Neural progenitor cell (in vitro differentiated cells): ENCODE measurements around the gene RAMP1. TPM values are rescaled to one million over a fixed set of nuclear protein-coding genes. Genes with fewer than 3 reads are reported as not detected.
A peak's percentile ranks its signal among the peaks of the same experiment; 100 is the strongest.

Experiments
- DNase-seq: peaks from one replicate; pipeline ENCODE4 v3.0.0-alpha.2; 2016; ENCODE audit warnings: low spot score
- H2AFZ ChIP-seq: fragments of 200-600 bp; sonication (generic); replicated peaks from 2 replicates; pipeline ENCODE4 v1.6.1; 2016; ENCODE audit warnings: antibody characterized with exemption
- H3F3A ChIP-seq: fragments of 200-600 bp; sonication (generic); 2 replicates; pipeline ENCODE4 v1.6.1; 2016; ENCODE audit warnings: antibody characterized with exemption, low read depth
- H3K27ac ChIP-seq: fragments of 200-600 bp; sonication (generic); 2 replicates; pipeline ENCODE4 v1.5.1; 2016; ENCODE audit warnings: mild to moderate bottlenecking
- H3K27me3 ChIP-seq: fragments of 200-600 bp; sonication (generic); 2 replicates; pipeline ENCODE4 v1.6.1; 2016; ENCODE audit warnings: mild to moderate bottlenecking, moderate library complexity
- H3K36me3 ChIP-seq: fragments of 200-600 bp; sonication (generic); 2 replicates; pipeline ENCODE4 v1.5.1; 2016
- H3K4me1 ChIP-seq: fragments of 200-600 bp; sonication (generic); 2 replicates; pipeline ENCODE4 v1.6.1; 2016; ENCODE audit warnings: mixed run types
- H3K4me2 ChIP-seq: fragments of 200-600 bp; sonication (generic); 2 replicates; pipeline ENCODE4 v1.6.1; 2016
- H3K4me3 ChIP-seq: fragments of 200-600 bp; sonication (generic); 2 replicates; pipeline ENCODE4 v1.5.1; 2016
- H3K79me2 ChIP-seq: fragments of 200-600 bp; sonication (generic); 2 replicates; pipeline ENCODE4 v1.6.1; 2016; ENCODE audit warnings: low read depth
- H3K9ac ChIP-seq: fragments of 200-600 bp; sonication (generic); 2 replicates; pipeline ENCODE4 v1.6.1; 2016
- H3K9me3 ChIP-seq: fragments of 200-600 bp; sonication (generic); 2 replicates; pipeline ENCODE4 v1.5.1; 2016; ENCODE audit warnings: low read depth
- H4K20me1 ChIP-seq: fragments of 200-600 bp; sonication (generic); 2 replicates; pipeline ENCODE4 v1.6.1; 2016; ENCODE audit warnings: low read depth
- H3K27ac Mint-ChIP-seq: 3 replicates; pipeline ENCODE4 v1.8.0; 2021; ENCODE audit warnings: mixed read lengths
- H3K27me3 Mint-ChIP-seq: 2 replicates; pipeline ENCODE4 v1.8.0; 2022; ENCODE audit warnings: low read depth, mild to moderate bottlenecking, inconsistent platforms, moderate library complexity, mixed read lengths; ENCODE audit not compliant: insufficient read depth
- H3K36me3 Mint-ChIP-seq: 3 replicates; pipeline ENCODE4 v1.8.0; 2021; ENCODE audit warnings: mixed read lengths
- H3K4me1 Mint-ChIP-seq: 3 replicates; pipeline ENCODE4 v1.8.0; 2021; ENCODE audit warnings: mixed read lengths
- H3K4me3 Mint-ChIP-seq: 3 replicates; pipeline ENCODE4 v1.8.0; 2021; ENCODE audit warnings: mild to moderate bottlenecking, moderate library complexity, mixed read lengths
- H3K9me3 Mint-ChIP-seq: 3 replicates; pipeline ENCODE4 v1.8.0; 2020; ENCODE audit warnings: mixed read lengths
- EZH2 ChIP-seq: fragments of 200-600 bp; sonication (generic); IDR thresholded peaks from 2 replicates; pipeline ENCODE4 v1.6.1; 2017; ENCODE audit warnings: antibody characterized with exemption, mild to moderate bottlenecking, moderate library complexity
- EZH2phosphoT487 ChIP-seq: fragments of 200-600 bp; sonication (generic); IDR thresholded peaks from 2 replicates; pipeline ENCODE4 v1.6.1; 2017; ENCODE audit warnings: antibody characterized with exemption
- total RNA-seq: library from RNA; depleted of rRNA; stranded (reverse); fragments of >200 nt; gene quantifications from 2 replicates; pipeline ENCODE4 v1.2.3, GENCODE V29; 2015; ENCODE audit warnings: low replicate concordance
- TF ChIP-seq, protein P1 (sequence below): fragments of 200-600 bp; sonication (generic); IDR thresholded peaks from 2 replicates; pipeline ENCODE4 v1.5.1; 2017; ENCODE audit warnings: antibody characterized with exemption, mild to moderate bottlenecking

Gene RAMP1
- total RNA-seq, 1 donor from 2014 or later, result not detected

DNA sequence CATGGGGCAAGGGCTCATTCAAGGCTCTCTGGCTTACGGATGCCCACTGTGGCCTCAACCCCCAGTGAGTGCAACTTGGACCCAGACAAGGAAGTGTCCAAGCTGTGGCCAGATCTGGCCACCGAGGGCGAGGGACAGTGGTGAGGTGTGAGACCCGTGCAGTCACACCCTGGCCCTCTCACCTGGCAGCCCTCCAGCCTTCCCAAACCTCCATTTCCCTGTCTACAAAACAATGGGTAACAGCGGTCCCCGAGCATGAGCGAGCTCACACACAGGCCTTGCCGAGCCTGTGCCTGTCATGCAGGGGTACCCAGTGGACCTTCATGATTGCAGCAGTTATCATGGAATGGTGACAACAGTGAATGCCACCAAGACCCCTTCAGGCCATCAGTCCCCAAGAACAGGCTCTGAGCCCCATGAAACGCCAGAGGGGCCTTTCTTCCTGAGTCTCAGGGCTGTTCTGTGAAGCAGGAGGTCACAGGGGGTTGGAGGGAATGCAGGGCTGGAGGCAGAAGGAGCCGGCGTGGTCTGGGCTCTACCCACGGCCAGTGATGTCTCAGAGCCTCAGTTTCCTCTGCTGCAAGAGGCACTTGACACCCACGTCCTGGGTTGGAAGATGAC is 49.8 kb downstream of the RAMP1 start:
- Mint-ChIP-seq H3K27me3 (no peaks in the 10 kb centered on the region), H3K27ac (no peak overlapping the region), H3K36me3 (no peaks in the 10 kb centered on the region), H3K9me3 (peaks cover 15% of the 10 kb centered on the region), H3K4me3 (no peak overlapping the region), H3K4me1 (no peaks in the 10 kb centered on the region)
- Histone ChIP-seq H3K9me3 (no peaks in the 10 kb centered on the region), H2AFZ (no peak overlapping the region), H3K79me2 (no peaks in the 10 kb centered on the region), H3K36me3 (no peaks in the 10 kb centered on the region), H3F3A (no peaks in the 10 kb centered on the region), H4K20me1 (no peaks in the 10 kb centered on the region), H3K27ac (no peak overlapping the region), H3K4me3 (no peak overlapping the region), H3K4me1 (no peaks in the 10 kb centered on the region), H3K9ac (no peak overlapping the region), H3K4me2 (no peak overlapping the region), H3K27me3 (no peaks in the 10 kb centered on the region)
- TF ChIP-seq, protein P1, sequence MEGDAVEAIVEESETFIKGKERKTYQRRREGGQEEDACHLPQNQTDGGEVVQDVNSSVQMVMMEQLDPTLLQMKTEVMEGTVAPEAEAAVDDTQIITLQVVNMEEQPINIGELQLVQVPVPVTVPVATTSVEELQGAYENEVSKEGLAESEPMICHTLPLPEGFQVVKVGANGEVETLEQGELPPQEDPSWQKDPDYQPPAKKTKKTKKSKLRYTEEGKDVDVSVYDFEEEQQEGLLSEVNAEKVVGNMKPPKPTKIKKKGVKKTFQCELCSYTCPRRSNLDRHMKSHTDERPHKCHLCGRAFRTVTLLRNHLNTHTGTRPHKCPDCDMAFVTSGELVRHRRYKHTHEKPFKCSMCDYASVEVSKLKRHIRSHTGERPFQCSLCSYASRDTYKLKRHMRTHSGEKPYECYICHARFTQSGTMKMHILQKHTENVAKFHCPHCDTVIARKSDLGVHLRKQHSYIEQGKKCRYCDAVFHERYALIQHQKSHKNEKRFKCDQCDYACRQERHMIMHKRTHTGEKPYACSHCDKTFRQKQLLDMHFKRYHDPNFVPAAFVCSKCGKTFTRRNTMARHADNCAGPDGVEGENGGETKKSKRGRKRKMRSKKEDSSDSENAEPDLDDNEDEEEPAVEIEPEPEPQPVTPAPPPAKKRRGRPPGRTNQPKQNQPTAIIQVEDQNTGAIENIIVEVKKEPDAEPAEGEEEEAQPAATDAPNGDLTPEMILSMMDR, result no peak
- TF ChIP-seq EZH2 (no peak), EZH2phosphoT487 (no peak)
- DNase-seq, result no peak

DNA sequence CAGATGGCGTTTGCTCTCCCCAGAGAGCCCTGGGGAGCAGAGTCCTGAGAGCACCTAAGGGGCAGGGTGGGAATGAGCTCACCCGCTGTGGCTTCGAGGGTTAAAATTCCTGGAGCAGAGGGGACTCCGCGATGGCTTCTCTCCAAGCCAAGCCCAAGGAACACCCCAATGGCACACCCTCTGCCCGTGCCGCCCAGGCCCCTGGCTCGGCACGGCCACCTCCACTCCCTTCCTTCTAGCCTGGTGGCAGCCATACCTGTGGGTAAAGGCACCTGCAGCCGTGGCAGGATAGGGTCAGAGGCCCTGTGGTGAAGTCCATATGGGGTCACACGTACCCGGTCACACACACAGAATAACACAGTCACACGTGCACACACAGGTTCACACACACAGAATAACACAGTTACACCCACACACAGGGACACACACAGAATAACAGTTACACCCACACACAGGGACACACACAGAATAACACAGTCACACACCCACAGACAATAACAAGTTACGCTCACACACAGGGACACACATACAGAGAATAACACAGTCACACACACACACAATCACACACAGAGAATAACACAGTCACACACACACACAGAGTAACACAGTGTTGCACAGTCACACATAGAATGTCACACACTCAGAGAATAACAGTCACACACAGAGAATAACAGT is 50.5 kb downstream of the RAMP1 start:
- H3K27ac Mint-ChIP-seq, result peak overlapping the region; percentile 2

DNA sequence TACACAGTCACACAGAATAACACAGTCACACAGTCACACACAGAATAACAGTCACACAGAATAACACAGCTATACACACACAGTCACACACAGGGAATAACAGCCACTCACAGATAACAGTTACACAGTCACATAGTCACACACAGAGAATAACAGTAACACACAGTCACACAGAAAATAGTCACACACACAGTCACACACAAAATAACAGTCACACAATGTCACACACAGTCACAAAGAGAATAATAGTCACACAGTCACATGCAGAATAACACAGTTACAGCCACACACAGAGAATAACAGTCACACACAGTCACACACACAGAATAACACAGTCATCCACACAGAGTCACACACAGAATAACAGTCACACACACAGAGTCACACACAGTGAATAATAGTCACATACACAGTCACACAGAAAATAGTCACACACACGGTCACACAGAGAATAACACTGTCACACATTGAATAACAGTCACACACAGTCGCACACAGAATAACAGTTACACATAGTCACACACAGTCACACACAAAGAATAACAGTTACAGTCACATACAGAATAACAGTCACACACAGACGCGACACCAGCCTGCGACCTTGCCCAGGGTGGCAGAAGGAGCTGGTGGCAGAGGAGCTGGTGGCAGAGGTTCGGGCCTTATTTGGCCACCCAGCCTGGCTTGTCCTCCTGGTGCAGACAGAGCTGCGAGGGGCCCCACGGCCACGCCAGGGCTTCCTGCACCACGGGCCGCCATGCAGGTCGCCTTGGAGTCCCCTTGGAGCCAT is 51.3 kb downstream of the RAMP1 start:
- H3K4me3 Mint-ChIP-seq, result no peak overlapping the region
- no peak overlapping the region for H3K4me2 ChIP-seq
- no peaks in the 10 kb centered on the region for H3K4me1 ChIP-seq
- peaks cover 2% of the 10 kb centered on the region for H3K27me3 Mint-ChIP-seq
- no peaks in the 10 kb centered on the region for H3K9me3 ChIP-seq
- H3K27ac Mint-ChIP-seq, result peak overlapping the region; percentile 2
- H3K4me1 Mint-ChIP-seq, result no peaks in the 10 kb centered on the region
- TF ChIP-seq EZH2, result no peak
- TF ChIP-seq EZH2phosphoT487, result no peak
- TF ChIP-seq, protein P1, result no peak
- H2AFZ ChIP-seq, result no peak overlapping the region
- no peak overlapping the region for H3K4me3 ChIP-seq
- H3K79me2 ChIP-seq, result no peaks in the 10 kb centered on the region
- H3K9me3 Mint-ChIP-seq, result peaks cover 15% of the 10 kb centered on the region
- no peak overlapping the region for H3K27ac ChIP-seq
- DNase-seq, result no peak
- H3F3A ChIP-seq, result no peaks in the 10 kb centered on the region
- H4K20me1 ChIP-seq, result no peaks in the 10 kb centered on the region
- no peaks in the 10 kb centered on the region for H3K36me3 ChIP-seq
- H3K9ac ChIP-seq, result no peak overlapping the region
- no peaks in the 10 kb centered on the region for H3K27me3 ChIP-seq
- no peaks in the 10 kb centered on the region for H3K36me3 Mint-ChIP-seq

More for the DNA sequence above, 50.5 kb downstream of the RAMP1 start:
- H3K27ac ChIP-seq, result no peak overlapping the region
- H3K9me3 Mint-ChIP-seq, result peaks cover 15% of the 10 kb centered on the region
- no peaks in the 10 kb centered on the region for H3K36me3 ChIP-seq
- H3K9ac ChIP-seq, result no peak overlapping the region
- peaks cover 2% of the 10 kb centered on the region for H3K27me3 Mint-ChIP-seq
- no peaks in the 10 kb centered on the region for H3K36me3 Mint-ChIP-seq
- H3K27me3 ChIP-seq, result no peaks in the 10 kb centered on the region
- H3K4me2 ChIP-seq, result no peak overlapping the region
- H4K20me1 ChIP-seq, result no peaks in the 10 kb centered on the region
- H3K4me1 ChIP-seq, result no peaks in the 10 kb centered on the region
- no peaks in the 10 kb centered on the region for H3K9me3 ChIP-seq
- no peaks in the 10 kb centered on the region for H3F3A ChIP-seq
- no peak overlapping the region for H3K4me3 Mint-ChIP-seq
- TF ChIP-seq EZH2phosphoT487 (no peak), EZH2 (no peak)
- TF ChIP-seq, protein P1, result no peak
- H2AFZ ChIP-seq, result no peak overlapping the region
- H3K4me3 ChIP-seq, result no peak overlapping the region
- no peaks in the 10 kb centered on the region for H3K79me2 ChIP-seq
- no peak for DNase-seq
- no peaks in the 10 kb centered on the region for H3K4me1 Mint-ChIP-seq
